Measurements from ENCODE around the gene RCC1. TPM values are rescaled to one million over a fixed set of nuclear protein-coding genes. Genes with fewer than 3 reads are reported as not detected.
A peak's percentile ranks its signal among the peaks of the same experiment; 100 is the strongest.
"Not testable (repeated sequence)": the region's sequence is repeated elsewhere in the genome, so short reads cannot be mapped to it uniquely, and the experiment has no call there.

RCC1 gene
- total RNA-seq, 4 donors from 2014 or later: 9.4 to 22.8 (median 14.0) TPM

DNA sequence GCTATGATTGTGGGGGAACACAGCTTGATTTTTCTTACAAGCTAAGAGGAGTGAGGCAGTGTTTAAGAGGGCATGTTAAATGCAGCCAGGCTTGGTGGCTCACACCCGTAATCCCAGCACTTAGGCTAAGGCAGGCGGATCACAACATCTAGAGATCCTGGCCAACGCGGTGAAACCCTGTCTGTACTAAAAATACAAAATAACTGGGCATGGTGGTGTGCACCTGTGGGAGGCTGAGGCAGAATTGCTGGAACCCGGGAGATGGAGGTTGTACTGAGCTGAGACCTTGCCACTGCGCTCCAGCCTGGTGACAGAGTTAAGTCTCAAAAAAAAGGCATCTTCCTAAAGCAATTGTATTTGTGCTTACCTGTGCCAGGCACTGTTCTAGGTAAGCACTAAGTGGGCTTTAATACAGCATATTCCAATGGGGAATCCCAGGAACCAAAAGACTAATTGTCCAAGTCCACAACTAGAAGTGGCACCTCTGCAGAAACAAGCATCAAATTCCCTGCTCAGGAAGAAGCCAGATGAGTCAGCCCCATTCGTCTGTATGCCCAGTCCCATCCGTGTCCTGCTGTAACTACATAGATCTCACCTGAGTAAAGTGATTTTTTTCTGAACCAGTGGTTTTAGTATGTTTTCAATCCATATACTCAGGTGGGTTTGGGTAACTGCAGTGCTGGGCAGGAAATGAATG lies 4.6 kb downstream of the RCC1 start:
- peaks cover 48 to 49% of the 10 kb centered on the region in 2 donors for H3K4me1 ChIP-seq
- DNase-seq: peak in 1 of 2 donors; percentile 16
- WGBS, 2 donors: 77 to 83% methylated on average over 8 of the region's 8 CpGs
- TF ChIP-seq POLR2A (IDR thresholded peaks at IDR 0.05): no peak
- peak overlapping the region; percentile 46 to 80 (median 69) for H3K27ac ChIP-seq
- intact Hi-C loops (cut with DNase I): no loop called here
- no peaks in the 10 kb centered on the region for H3K27me3 ChIP-seq
- H3K36me3 ChIP-seq: peaks cover 27 to 54% of the 10 kb centered on the region in 2 donors
- H3K4me3 ChIP-seq (replicated peaks in 1 of 3): peak overlapping the region in 1 of 3 donors; percentile 2
- no peaks in the 10 kb centered on the region for H3K9me3 ChIP-seq

DNA sequence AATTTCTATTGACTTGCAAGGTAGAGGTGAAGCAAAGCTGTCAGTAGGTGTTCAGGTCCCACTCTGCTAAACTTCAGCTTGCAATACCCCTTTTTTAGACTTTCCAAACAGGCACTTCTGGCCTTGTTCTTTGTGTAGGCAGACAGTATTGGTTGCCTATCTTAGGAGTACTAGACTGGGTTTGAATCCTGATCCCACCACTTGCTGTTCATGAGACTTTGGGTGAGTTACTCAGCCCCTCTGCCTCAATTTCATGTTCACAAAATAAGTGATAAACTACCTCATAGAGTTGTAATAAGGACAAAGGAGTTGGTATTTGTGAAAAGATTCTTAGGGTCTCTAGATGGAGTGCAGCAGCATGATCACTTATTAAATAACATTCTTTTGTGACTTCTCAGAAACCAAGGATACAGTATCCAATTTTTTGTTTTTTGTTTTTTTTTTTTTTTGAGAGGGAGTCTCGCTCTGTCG lies 5.2 kb downstream of the RCC1 start:
- H3K36me3 ChIP-seq: peaks cover 27 to 54% of the 10 kb centered on the region in 2 donors
- peak overlapping the region in 1 of 3 donors; percentile 2 for H3K4me3 ChIP-seq (replicated peaks in 1 of 3)
- TF ChIP-seq POLR2A (IDR thresholded peaks at IDR 0.05): no peak
- TF ChIP-seq, protein P1, sequence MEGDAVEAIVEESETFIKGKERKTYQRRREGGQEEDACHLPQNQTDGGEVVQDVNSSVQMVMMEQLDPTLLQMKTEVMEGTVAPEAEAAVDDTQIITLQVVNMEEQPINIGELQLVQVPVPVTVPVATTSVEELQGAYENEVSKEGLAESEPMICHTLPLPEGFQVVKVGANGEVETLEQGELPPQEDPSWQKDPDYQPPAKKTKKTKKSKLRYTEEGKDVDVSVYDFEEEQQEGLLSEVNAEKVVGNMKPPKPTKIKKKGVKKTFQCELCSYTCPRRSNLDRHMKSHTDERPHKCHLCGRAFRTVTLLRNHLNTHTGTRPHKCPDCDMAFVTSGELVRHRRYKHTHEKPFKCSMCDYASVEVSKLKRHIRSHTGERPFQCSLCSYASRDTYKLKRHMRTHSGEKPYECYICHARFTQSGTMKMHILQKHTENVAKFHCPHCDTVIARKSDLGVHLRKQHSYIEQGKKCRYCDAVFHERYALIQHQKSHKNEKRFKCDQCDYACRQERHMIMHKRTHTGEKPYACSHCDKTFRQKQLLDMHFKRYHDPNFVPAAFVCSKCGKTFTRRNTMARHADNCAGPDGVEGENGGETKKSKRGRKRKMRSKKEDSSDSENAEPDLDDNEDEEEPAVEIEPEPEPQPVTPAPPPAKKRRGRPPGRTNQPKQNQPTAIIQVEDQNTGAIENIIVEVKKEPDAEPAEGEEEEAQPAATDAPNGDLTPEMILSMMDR (IDR thresholded peaks at IDR 0.05): no peak
- peaks cover 48 to 49% of the 10 kb centered on the region in 2 donors for H3K4me1 ChIP-seq
- intact Hi-C loops (cut with DNase I): no loop called here
- no peak for DNase-seq
- H3K9me3 ChIP-seq: no peaks in the 10 kb centered on the region
- H3K27me3 ChIP-seq: no peaks in the 10 kb centered on the region
- peak overlapping the region in 2 of 3 donors; percentile 46 to 80 for H3K27ac ChIP-seq
- WGBS, 2 donors: 97 to 100% methylated on average over 2 of the region's 2 CpGs

DNA sequence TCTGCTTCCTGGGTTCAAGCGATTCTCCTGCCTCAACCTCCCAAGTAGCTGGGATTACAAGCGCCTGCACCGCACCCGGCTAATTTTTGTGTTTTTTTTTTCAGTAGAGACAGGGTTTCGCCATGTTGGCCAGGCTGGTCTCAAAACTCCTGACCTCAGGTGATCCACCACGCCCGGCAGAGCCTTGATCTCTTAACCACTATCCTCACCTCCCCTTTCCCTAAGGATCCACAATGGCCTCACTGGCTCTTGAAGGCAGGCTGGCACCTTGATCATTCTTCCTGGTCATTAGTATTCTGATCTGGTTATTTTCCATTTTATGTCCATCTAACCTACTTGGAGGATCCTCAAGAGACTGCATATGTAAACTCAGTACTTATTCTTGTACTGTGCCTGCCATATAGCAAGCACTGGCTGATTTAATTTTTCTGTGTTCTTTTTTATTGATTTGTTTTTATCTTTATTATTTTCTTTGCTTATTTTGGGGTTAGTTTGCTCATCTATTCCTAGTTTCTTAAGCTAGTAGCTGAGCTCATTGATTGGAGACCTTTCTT lies 6.3 kb downstream of the RCC1 start:
- Histone ChIP-seq H3K36me3 (peaks cover 27 to 54% of the 10 kb centered on the region in 2 donors), H3K4me1 (peaks cover 44 to 49% of the 10 kb centered on the region in 2 donors), H3K27ac (peak overlapping the region in 1 of 3 donors; percentile 13), H3K9me3 (no peaks in the 10 kb centered on the region), H3K4me3 (replicated peaks in 1 of 3) (no peak overlapping the region), H3K27me3 (no peaks in the 10 kb centered on the region)
- intact Hi-C loops (cut with DNase I): no loop called here
- no peak for DNase-seq
- TF ChIP-seq, protein P1 (IDR thresholded peaks at IDR 0.05): no peak
- no peak for TF ChIP-seq POLR2A (IDR thresholded peaks at IDR 0.05)
- 88 to 93% methylated on average over 7 of the region's 7 CpGs for WGBS, 2 donors

DNA sequence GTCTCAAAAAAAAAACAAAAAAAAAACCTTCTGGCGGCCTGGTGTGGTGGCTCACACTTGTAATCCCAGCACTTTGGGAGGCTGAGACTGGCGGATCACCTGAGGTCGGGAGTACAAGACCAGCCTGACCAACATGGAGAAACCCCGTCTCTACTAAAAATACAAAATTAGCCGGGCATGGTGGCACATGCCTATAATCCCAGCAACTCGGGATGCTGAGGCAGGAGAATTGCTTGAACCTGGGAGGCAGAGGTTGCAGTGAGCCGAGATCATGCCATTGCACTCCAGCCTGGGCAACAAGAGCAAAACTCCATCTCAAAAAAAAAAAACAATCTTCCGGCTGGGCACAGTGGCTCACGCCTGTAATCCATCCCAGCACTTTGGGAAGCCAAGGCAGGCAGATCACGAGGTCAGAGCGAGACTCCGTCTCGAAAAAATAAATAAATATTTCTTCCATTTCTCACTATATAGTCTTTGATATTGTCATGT lies 8.6 kb downstream of the RCC1 start:
- WGBS, 2 donors: 94 to 95% methylated on average over 13 of the region's 13 CpGs
- intact Hi-C loops (cut with DNase I): not testable (repeated sequence)
- H3K36me3 ChIP-seq: peaks cover 27 to 50% of the 10 kb centered on the region in 2 donors

DNA sequence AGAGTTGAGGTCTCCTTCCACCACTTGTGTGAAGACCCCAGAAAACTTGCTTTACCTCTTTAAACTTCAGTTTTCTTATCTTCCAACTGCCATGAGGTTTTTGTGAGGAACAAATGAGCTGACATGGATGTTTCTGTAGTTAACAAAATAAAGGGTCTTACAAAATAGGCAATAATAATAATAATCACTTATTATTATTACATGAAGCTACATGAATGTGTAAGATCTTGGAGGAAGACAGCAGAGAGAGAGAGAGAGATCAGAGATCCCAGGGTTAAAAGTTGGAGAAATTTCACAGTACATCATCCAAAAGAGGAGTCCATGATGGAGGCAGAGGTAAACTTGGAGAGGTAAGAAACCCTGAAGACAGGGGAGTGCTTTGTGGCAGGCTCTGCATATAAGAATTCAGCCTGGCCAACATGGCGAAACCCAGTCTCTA lies 10.7 kb downstream of the RCC1 start:
- no peak overlapping the region for H3K4me3 ChIP-seq (replicated peaks in 1 of 3)
- no peaks in the 10 kb centered on the region for H3K27me3 ChIP-seq
- H3K9me3 ChIP-seq: no peaks in the 10 kb centered on the region
- H3K27ac ChIP-seq: no peak overlapping the region
- DNase-seq: no peak
- H3K36me3 ChIP-seq: peaks cover 11 to 30% of the 10 kb centered on the region in 2 donors
- intact Hi-C loops (cut with DNase I): loop anchor here (5.0 kb wide), 2 partner anchors 86 to 109 kb away; no protein-coding TSS in a partner anchor
- H3K4me1 ChIP-seq: peaks cover 14 to 21% of the 10 kb centered on the region in 2 donors
- WGBS, 2 donors: 88 to 94% methylated on average over 1 of the region's 1 CpG
- TF ChIP-seq, protein P1 (IDR thresholded peaks at IDR 0.05): no peak
- TF ChIP-seq POLR2A (IDR thresholded peaks at IDR 0.05): no peak

More for the DNA sequence above, 8.6 kb downstream of the RCC1 start:
- peaks cover 30 to 40% of the 10 kb centered on the region in 2 donors for H3K4me1 ChIP-seq
- not testable (repeated sequence) for H3K4me3 ChIP-seq (replicated peaks in 1 of 3); DNase-seq; H3K27ac ChIP-seq; H3K27me3 ChIP-seq; H3K9me3 ChIP-seq
